HFFc6 (cell line): ENCODE data around the gene PSME3IP1. TPM values are rescaled to one million over a fixed set of nuclear protein-coding genes. Genes with fewer than 3 reads are reported as not detected.
"Not testable (repeated sequence)": the region's sequence is repeated elsewhere in the genome, so short reads cannot be mapped to it uniquely, and the experiment has no call there.

ENCODE experiments used
- DNase-seq: peaks from one replicate; pipeline ENCODE4 v3.0.0-alpha.2; 2018
- H3K27ac Mint-ChIP-seq: 2 replicates; pipeline ENCODE4 v1.8.0; 2020; ENCODE audit warnings: mild to moderate bottlenecking, mixed read lengths
- H3K27me3 Mint-ChIP-seq: 2 replicates; pipeline ENCODE4 v1.8.0; 2021; ENCODE audit warnings: mild to moderate bottlenecking, moderate library complexity, mixed read lengths; ENCODE audit not compliant: insufficient read depth
- H3K36me3 Mint-ChIP-seq: 2 replicates; pipeline ENCODE4 v1.8.0; 2021; ENCODE audit warnings: low read depth, mixed read lengths
- H3K4me1 Mint-ChIP-seq: 2 replicates; pipeline ENCODE4 v1.8.0; 2020; ENCODE audit warnings: low read depth, mixed read lengths
- H3K4me3 Mint-ChIP-seq: 2 replicates; pipeline ENCODE4 v1.8.0; 2020; ENCODE audit warnings: mild to moderate bottlenecking, moderate library complexity, mixed read lengths
- H3K9me3 Mint-ChIP-seq: 2 replicates; pipeline ENCODE4 v1.8.0; 2020; ENCODE audit warnings: mild to moderate bottlenecking, mixed read lengths
- CTCF ChIP-seq: fragments of 200-600 bp; sonication (generic); IDR thresholded peaks from 2 replicates; pipeline ENCODE4 v1.5.0; 2021; ENCODE audit warnings: antibody characterized with exemption, mild to moderate bottlenecking
- total RNA-seq, 6 experiments: library from RNA; stranded (reverse); fragmentation: NEBNext Ultra II Directional; extraction: Animal tissue kit (Norgen Biotek cat#: 25700); gene quantifications; 2 replicates in 1 of 6; 3 replicates in 5 of 6; pipeline ENCODE4 v1.2.3, GENCODE V29; 2021

The PSME3IP1 gene
- total RNA-seq, 6 experiments from 2014 or later: 55.9 to 85.0 (median 76.5) TPM

GRCh38 chr16:57188711-57189002, 2.8 kb upstream of the PSME3IP1 start:
- Mint-ChIP-seq H3K4me3 (peak overlapping the region; percentile 97), H3K4me1 (peaks cover 80% of the 10 kb centered on the region), H3K9me3 (no peaks in the 10 kb centered on the region; the same call in 1 of the 2 replicates), H3K27me3 (peaks cover 4% of the 10 kb centered on the region; the same call in 1 of the 2 replicates), H3K36me3 (peaks cover 23% of the 10 kb centered on the region; the same call in 1 of the 2 replicates), H3K27ac (peak overlapping the region; percentile 12; the same call in 1 of the 2 replicates)
- no peak for DNase-seq
- no peak for TF ChIP-seq CTCF

DNA sequence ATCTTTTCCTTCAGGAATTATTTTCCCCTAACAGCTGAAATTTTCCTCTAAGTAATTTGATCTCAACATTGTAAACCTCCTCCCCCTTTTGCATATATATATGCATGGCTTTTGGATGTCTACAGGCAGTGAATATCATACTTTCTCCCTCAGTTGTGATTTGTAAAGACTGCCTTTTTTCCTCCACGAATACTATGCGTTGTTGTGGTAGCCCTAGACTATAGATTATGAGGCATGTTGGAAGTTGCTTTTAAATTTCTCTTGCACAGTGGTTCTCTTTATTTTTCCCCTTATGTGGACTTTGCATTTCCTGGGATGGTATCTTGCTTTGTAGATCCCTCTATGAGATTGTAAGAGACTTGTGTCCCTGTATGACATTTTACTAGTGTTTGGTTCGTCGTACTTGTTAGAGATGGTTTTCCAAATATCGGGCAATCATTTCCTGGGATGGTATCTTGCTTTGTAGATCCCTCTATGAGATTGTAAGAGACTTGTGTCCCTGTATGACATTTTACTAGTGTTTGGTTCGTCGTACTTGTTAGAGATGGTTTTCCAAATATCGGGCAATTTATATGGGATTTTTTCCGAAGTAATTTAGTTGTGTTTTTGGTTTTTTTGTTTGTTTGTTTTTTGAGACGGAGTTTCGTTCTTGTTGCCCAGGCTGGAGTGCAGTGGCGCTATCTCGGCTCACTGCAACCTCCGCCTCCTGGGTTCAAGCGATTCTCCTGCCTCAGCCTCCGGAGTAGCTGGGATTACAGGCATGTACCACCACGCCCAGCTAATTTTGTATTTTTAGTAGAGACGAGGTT, 2.3 kb upstream of the PSME3IP1 start:
- Mint-ChIP-seq H3K4me3 (peak overlapping the region; percentile 97), H3K4me1 (peaks cover 76% of the 10 kb centered on the region), H3K36me3 (peaks cover 21% of the 10 kb centered on the region; the same call in 1 of the 2 replicates), H3K27ac (peak overlapping the region; percentile 93)
- not testable (repeated sequence) for DNase-seq, H3K27me3 Mint-ChIP-seq, H3K9me3 Mint-ChIP-seq

GRCh38 chr16:57186872-57187854, 1.3 kb upstream of the PSME3IP1 start:
- peak; percentile 10 for DNase-seq
- Mint-ChIP-seq H3K27ac (peak overlapping the region; percentile 93), H3K4me3 (peak overlapping the region; percentile 97), H3K4me1 (peaks cover 66% of the 10 kb centered on the region), H3K27me3 (peaks cover 4% of the 10 kb centered on the region; the same call in 1 of the 2 replicates), H3K9me3 (no peaks in the 10 kb centered on the region; the same call in 1 of the 2 replicates), H3K36me3 (peaks cover 16% of the 10 kb centered on the region; the same call in 1 of the 2 replicates)
- no peak for TF ChIP-seq CTCF

DNA sequence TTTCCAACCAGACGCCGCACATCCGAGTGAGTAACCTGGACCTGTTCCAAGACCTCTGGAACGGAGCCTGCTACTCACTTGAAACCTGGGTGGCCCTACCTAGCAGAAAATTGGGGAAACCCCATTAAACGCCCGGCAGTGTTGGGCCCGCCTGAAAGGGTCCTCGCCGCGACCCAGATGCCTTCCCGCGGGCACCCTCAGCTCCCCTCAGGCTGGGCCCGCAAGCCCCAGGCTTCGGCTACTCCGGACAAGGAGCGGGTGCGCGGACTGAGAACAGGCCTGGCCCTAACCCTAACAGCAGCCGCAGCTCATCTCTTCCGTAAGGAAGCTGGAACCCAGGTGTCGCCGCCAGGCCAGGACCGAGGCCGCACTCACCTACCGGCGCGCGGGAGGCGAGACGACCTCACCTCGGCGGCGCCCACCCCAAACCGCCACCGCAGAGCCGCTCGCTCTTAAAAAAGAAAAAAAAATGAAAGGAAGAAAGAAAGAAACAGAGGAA, 344 bp downstream of the PSME3IP1 start:
- DNase-seq: peak; percentile 64
- Mint-ChIP-seq H3K4me1 (peaks cover 50% of the 10 kb centered on the region), H3K36me3 (peaks cover 16% of the 10 kb centered on the region; the same call in 1 of the 2 replicates), H3K27me3 (peaks cover 4% of the 10 kb centered on the region; the same call in 1 of the 2 replicates), H3K27ac (peak overlapping the region; percentile 93), H3K4me3 (peak overlapping the region; percentile 97), H3K9me3 (no peaks in the 10 kb centered on the region; the same call in 1 of the 2 replicates)
- TF ChIP-seq CTCF: no peak

- no peak for TF ChIP-seq CTCF
- H3K27ac Mint-ChIP-seq: peak overlapping the region; percentile 93
- DNase-seq: no peak
- peaks cover 44% of the 10 kb centered on the region for H3K4me1 Mint-ChIP-seq
- peak overlapping the region; percentile 97 for H3K4me3 Mint-ChIP-seq
- H3K27me3 Mint-ChIP-seq: peaks cover 4% of the 10 kb centered on the region; the same call in 1 of the 2 replicates
- H3K9me3 Mint-ChIP-seq: no peaks in the 10 kb centered on the region; the same call in 1 of the 2 replicates
- peaks cover 16% of the 10 kb centered on the region; the same call in 1 of the 2 replicates for H3K36me3 Mint-ChIP-seq
Observed at GRCh38 chr16:57184887-57185445, 873 bp downstream of the PSME3IP1 start.
